NCI-H82 (cell line): ENCODE results near the gene SLC4A5.

ENCODE experiments used
- DNase-seq: peaks from one replicate; lab custom pipeline; 2025; lab: John Stamatoyannopoulos, UW

SLC4A5 gene

GRCh38 chr2:74269667-74270066 lies 73.5 kb downstream of the SLC4A5 start:
- DNase-seq: no peak

- DNase-seq: peak; percentile 65
Measured at GRCh38 chr2:74267068-74267467, 76.1 kb downstream of the SLC4A5 start.

- DNase-seq: no peak
Measured at GRCh38 chr2:74264281-74264680, 78.9 kb downstream of the SLC4A5 start.

- DNase-seq: no peak
Measured at GRCh38 chr2:74262681-74263080, 80.5 kb downstream of the SLC4A5 start.

GRCh38 chr2:74261204-74261864 lies 81.9 kb downstream of the SLC4A5 start:
- peak; percentile 49 for DNase-seq

- no peak for DNase-seq
Measured at GRCh38 chr2:74260495-74260894, 82.7 kb downstream of the SLC4A5 start.

- no peak for DNase-seq
Measured at GRCh38 chr2:74259733-74260132, 83.5 kb downstream of the SLC4A5 start.

GRCh38 chr2:74259191-74259590 lies 84.0 kb downstream of the SLC4A5 start:
- peak; percentile 43 for DNase-seq

- no peak for DNase-seq
Measured at GRCh38 chr2:74255660-74256213, 87.5 kb downstream of the SLC4A5 start.

- DNase-seq: no peak
Measured at GRCh38 chr2:74253971-74254310, 89.3 kb downstream of the SLC4A5 start.

GRCh38 chr2:74253306-74253970 lies 89.8 kb downstream of the SLC4A5 start:
- no peak for DNase-seq

GRCh38 chr2:74252862-74253261 lies 90.4 kb downstream of the SLC4A5 start:
- no peak for DNase-seq

- no peak for DNase-seq
Measured at GRCh38 chr2:74252036-74252435, 91.2 kb downstream of the SLC4A5 start.

- DNase-seq: peak; percentile 74
Measured at GRCh38 chr2:74250189-74250631, 93.0 kb downstream of the SLC4A5 start.

- peak; percentile 31 for DNase-seq
Measured at GRCh38 chr2:74249406-74250122, 93.7 kb downstream of the SLC4A5 start.

- DNase-seq: no peak
Measured at GRCh38 chr2:74246496-74247195, 96.6 kb downstream of the SLC4A5 start.

GRCh38 chr2:74244286-74244685 lies 98.9 kb downstream of the SLC4A5 start:
- no peak for DNase-seq

GRCh38 chr2:74242354-74243071 lies 100.7 kb downstream of the SLC4A5 start:
- no peak for DNase-seq

- no peak for DNase-seq
Measured at GRCh38 chr2:74239346-74239745, 103.9 kb downstream of the SLC4A5 start.

- no peak for DNase-seq
Measured at GRCh38 chr2:74238879-74239278, 104.3 kb downstream of the SLC4A5 start.

- no peak for DNase-seq
Measured at GRCh38 chr2:74235041-74235440, 108.2 kb downstream of the SLC4A5 start.

GRCh38 chr2:74233648-74234047 lies 109.6 kb downstream of the SLC4A5 start:
- no peak for DNase-seq
